HG02840 (cell line): Measurements from ENCODE around the gene ATP2A3.

Experiments
- ATAC-seq: cut with Tn5 transposase; IDR thresholded peaks from one replicate; pipeline ENCODE4 v1.9.1; 2021; ENCODE audit warnings: mild to moderate bottlenecking, moderate library complexity, moderate number of reproducible peaks; ENCODE audit not compliant: unreplicated experiment, low FRiP score

ATP2A3 gene

DNA sequence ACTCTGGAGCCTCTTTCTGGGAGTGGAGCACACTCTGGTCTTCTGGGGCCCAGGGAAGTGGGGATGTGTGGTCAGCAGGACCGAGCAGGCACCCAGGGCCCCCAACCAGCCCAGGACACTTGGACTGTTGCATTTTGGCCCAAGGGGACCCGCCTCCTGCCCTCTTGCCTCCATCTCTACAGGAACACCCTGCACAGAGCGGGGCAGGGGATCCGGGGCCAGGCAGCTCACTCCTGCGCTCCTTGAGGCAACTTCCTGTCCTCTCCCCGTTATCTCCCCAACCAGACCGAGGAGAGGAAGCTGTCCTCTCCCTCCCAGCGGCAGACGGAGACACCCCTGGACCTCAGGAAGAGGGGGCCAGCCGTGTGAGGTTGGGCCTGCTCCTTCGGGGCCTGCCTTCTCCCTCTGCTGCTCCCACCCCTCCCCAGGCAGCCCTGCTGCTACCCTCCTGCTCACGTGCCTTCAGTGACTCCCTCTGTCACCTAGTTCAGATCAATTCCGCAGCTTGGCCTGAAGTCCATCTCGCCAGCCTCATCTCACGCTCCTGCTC lies 10.0 kb upstream of the ATP2A3 start:
- ATAC-seq: no peak

- ATAC-seq: no peak
Observed at GRCh38 chr17:3973495-3974137, 9.4 kb upstream of the ATP2A3 start.

- no peak for ATAC-seq
Observed at GRCh38 chr17:3972931-3973330, 8.7 kb upstream of the ATP2A3 start.

DNA sequence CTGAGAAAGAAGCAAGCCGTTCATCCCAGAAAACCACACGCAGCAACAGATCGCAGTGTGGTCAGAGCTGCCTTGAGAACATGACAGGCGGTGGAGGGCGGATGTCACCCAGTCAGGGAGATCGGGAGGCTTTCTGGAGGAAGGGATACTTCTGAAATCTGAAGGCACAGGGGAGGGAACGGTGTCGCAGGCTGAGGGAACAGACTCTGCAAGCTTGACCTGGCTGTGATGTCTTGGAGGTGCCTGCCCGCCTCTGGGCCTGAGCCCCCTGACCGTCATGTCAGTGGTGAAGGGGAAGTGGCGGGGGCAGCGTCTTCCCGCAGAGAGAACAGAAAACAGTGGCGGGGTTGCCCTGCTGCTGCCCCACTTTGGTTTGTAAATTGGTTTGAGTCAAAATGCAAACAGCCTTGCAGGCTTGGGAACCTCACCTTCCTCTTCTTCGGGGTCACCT lies 8.1 kb upstream of the ATP2A3 start:
- no peak for ATAC-seq

- ATAC-seq: no peak
Observed at GRCh38 chr17:3970668-3971067, 6.4 kb upstream of the ATP2A3 start.

GRCh38 chr17:3969963-3970362 lies 5.7 kb upstream of the ATP2A3 start:
- no peak for ATAC-seq

- ATAC-seq: no peak
Observed at GRCh38 chr17:3968886-3969524, 4.8 kb upstream of the ATP2A3 start.

DNA sequence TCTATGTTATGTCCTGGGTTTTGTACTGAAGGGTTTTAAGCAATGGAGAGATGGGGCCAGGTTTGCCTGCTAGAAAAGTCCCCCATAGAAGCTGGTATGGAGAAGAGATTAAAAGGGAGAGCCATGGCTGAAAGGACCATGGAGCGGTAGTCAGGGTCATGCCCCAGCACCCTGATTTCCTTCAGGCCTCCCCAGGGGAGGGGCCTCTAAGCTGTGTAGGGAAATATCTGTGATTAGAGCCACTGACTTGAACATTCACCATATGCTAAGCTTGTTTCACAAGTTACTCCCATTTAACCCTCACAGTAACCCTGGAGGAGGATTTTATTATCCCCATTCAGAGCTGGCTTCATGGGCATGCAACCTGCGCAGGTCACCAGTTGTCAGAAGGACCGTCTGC lies 3.8 kb upstream of the ATP2A3 start:
- ATAC-seq: no peak

DNA sequence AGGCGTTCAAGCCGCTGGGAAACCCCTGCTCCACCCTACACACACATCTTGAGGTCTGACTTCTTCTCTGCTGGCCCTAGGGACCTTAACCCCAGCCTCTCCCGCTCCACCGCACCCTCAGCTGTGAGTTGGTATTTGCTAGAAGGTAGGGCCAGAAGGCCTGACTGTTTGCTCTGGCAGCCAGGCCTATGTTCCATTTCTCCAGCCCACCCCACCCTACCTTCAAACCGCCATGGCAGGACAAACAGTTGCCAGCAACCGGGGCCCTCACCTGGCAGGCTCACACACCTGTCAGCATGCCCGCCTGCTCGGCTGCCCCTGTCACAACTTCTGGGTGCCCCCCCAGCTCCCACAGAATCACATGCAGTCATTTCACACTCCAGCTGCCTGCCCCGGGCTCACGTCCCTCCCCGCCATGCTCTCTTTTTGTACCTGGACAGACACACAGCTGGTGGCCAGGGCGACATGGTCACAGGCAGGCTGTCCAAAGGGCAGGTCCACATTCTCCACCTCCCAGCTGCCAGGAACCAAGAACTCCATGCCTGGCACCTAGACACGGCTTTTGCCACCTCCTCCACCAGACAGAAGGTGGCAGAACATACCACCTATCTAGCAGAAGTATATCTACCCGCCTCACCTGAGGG lies 2.6 kb upstream of the ATP2A3 start:
- no peak for ATAC-seq

DNA sequence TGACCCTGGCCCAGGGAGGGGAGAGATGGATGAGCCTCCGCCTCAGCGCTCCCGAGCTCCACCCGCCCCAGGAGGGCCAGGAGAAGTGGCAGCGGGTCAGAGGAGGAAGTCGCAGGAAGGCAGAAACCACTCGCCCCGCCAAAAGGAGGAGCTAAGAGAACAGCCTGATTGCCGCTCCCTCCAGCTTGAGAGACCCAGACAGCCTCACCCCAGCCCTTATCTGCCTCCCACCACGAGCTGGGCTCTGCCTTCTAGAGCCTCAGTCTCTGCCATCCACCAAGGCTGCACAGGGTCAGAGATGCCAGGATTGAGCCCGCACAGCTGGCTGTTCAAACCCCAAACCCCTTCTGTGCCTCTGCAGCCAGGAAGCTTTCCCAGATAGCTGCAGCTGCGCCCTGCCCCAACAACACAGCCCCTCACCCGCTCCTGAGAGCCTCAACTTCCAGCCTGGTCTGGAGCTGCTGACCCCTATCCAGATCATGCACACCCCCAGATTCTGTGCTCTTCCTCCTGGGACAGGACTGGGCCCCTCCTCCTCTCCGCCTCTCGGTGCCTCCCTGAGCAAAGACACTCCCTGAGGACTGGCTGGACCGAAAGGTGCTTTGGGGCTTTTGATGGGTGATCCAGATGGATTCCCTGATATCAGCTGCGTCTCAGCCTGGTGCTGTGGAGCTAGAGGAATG lies 1.0 kb upstream of the ATP2A3 start:
- ATAC-seq: no peak

GRCh38 chr17:3963237-3964201 lies 718 bp downstream of the ATP2A3 start:
- ATAC-seq: no peak

DNA sequence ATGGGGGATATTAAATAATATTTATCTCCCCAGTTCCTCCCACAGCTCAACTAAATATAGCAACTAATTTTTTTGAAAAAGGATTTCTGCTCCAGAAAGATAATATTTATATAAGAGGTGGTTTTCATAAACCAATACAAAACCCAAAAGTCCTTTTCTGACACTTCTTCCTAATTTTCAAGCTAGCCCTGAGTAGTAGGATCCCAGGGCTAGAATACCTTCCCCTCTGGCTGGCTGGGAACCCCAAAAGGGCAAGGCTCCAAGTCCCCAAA lies 1.3 kb downstream of the ATP2A3 start:
- no peak for ATAC-seq

- ATAC-seq: no peak
Observed at GRCh38 chr17:3962217-3962964, 1.8 kb downstream of the ATP2A3 start.

GRCh38 chr17:3961564-3962047 lies 2.6 kb downstream of the ATP2A3 start:
- no peak for ATAC-seq

DNA sequence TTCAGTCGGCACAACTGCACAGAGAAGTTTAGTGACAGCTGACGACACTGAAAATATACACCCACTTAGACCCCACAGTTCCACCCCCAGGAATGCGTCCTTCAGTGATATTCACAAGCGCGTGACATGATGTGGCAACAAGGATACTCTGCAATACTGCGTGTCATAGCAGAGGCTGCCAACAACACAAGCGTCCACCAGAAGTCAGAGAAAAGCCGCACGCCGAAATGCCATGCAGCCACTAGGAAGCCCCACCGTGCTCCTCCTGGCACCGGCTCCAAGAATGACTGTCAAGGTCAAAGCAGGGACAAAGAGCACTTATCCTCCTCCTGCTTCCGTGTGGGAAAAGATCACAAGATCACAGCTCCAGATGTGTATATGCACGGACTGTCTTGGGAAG lies 3.5 kb downstream of the ATP2A3 start:
- no peak for ATAC-seq

- no peak for ATAC-seq
Observed at GRCh38 chr17:3959921-3960601, 4.2 kb downstream of the ATP2A3 start.

DNA sequence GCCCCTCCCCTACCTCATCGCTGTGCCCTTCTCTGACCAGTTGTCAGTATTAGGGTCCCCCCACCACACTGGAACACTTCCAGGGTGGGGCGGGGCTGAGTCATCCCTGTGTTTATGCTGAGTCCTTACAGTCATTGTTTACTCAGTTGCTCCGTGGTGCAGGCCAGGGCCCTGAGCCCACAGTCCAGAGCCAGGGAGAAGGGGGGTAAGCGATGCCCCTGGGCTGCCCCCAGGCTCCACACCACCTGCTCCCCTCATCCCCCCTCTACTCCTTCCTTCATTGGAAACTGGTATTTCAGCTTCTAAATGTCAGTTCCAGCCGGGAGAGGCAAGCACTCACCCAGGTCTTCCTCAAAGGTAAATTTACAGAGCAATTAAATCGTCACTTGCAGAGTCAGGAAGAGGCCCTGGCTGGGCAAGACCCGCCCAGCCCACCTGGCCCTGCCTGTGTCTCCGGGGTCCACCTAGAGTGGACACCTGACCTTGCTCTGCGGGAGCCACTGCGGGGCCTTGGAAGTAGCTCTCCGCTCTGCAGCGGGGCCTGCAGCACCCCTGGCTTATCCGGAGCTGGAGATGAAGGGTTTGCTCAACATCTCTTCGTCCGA lies 4.8 kb downstream of the ATP2A3 start:
- no peak for ATAC-seq
